ENCODE data around the gene CST7.
A peak's percentile ranks its signal among the peaks of the same experiment; 100 is the strongest.

CST7 gene

GRCh38 chr20:24951536-24952083, 2.5 kb downstream of the CST7 start:
- no peak for DNase-seq

- no peak for DNase-seq
Measured at GRCh38 chr20:24952376-24953208, 3.5 kb downstream of the CST7 start.

- no peak for DNase-seq
Measured at GRCh38 chr20:24953209-24953575, 4.1 kb downstream of the CST7 start.

- DNase-seq = peak; percentile 52
Measured at GRCh38 chr20:24953621-24954133, 4.6 kb downstream of the CST7 start.

GRCh38 chr20:24954151-24954550, 5.1 kb downstream of the CST7 start:
- DNase-seq = no peak

GRCh38 chr20:24954566-24954965, 5.5 kb downstream of the CST7 start:
- DNase-seq = no peak

GRCh38 chr20:24955045-24955444, 6.0 kb downstream of the CST7 start:
- peak; percentile 41 for DNase-seq

- DNase-seq = no peak
Measured at GRCh38 chr20:24956001-24956841, 7.2 kb downstream of the CST7 start.

GRCh38 chr20:24957326-24958016, 8.4 kb downstream of the CST7 start:
- no peak for DNase-seq

GRCh38 chr20:24958506-24959385, 9.7 kb downstream of the CST7 start:
- no peak for DNase-seq

GRCh38 chr20:24959591-24960301, 10.7 kb downstream of the CST7 start:
- no peak for DNase-seq

- no peak for DNase-seq
Measured at GRCh38 chr20:24960302-24960801, 11.3 kb downstream of the CST7 start.

- DNase-seq = peak; percentile 69
Measured at GRCh38 chr20:24960861-24961260, 11.8 kb downstream of the CST7 start.

GRCh38 chr20:24961384-24962181, 12.5 kb downstream of the CST7 start:
- no peak for DNase-seq

- DNase-seq = no peak
Measured at GRCh38 chr20:24962182-24962492, 13.1 kb downstream of the CST7 start.

- no peak for DNase-seq
Measured at GRCh38 chr20:24962510-24962909, 13.4 kb downstream of the CST7 start.

- no peak for DNase-seq
Measured at GRCh38 chr20:24963672-24964505, 14.8 kb downstream of the CST7 start.

- no peak for DNase-seq
Measured at GRCh38 chr20:24964506-24964840, 15.4 kb downstream of the CST7 start.
